Measurements from ENCODE around the gene SPPL3. TPM values are rescaled to one million over a fixed set of nuclear protein-coding genes. Genes with fewer than 3 reads are reported as not detected.

The SPPL3 gene
- total RNA-seq, 1 donor: 10.9 TPM

GRCh38 chr12:120748242-120748641 lies 155.9 kb downstream of the SPPL3 start:
- DNase-seq (ENCODE audit: insufficient read length, low spot score, missing footprints): no peak
- Histone ChIP-seq H3K79me2 (ENCODE audit: insufficient read depth, low read length) (no peaks in the 10 kb centered on the region), H3K4me1 (ENCODE audit: insufficient read depth, low read length) (no peaks in the 10 kb centered on the region), H4K20me1 (ENCODE audit: insufficient read depth, low read length) (no peaks in the 10 kb centered on the region), H3K4me3 (ENCODE audit: insufficient read depth, low read length) (no peak overlapping the region), H3K36me3 (ENCODE audit: insufficient read depth, low read length) (no peaks in the 10 kb centered on the region), H2AFZ (ENCODE audit: low read length) (no peak overlapping the region), H3K27ac (ENCODE audit: low read depth, low read length) (no peak overlapping the region), H3K9me3 (ENCODE audit: low read depth, low read length) (no peaks in the 10 kb centered on the region), H3K4me2 (ENCODE audit: insufficient read depth, low read length) (no peak overlapping the region), H3K27me3 (ENCODE audit: insufficient read depth, low read length) (no peaks in the 10 kb centered on the region)
- TF ChIP-seq CTCF (IDR thresholded peaks at IDR 0.05; ENCODE audit: extremely low read depth, low read depth, low read length): no peak

- Histone ChIP-seq H3K79me2 (ENCODE audit: insufficient read depth, low read length) (no peaks in the 10 kb centered on the region), H3K4me1 (ENCODE audit: insufficient read depth, low read length) (no peaks in the 10 kb centered on the region), H3K27me3 (ENCODE audit: insufficient read depth, low read length) (no peaks in the 10 kb centered on the region), H3K9me3 (ENCODE audit: low read depth, low read length) (no peaks in the 10 kb centered on the region), H3K36me3 (ENCODE audit: insufficient read depth, low read length) (no peaks in the 10 kb centered on the region), H3K4me3 (ENCODE audit: insufficient read depth, low read length) (no peak overlapping the region), H4K20me1 (ENCODE audit: insufficient read depth, low read length) (no peaks in the 10 kb centered on the region), H2AFZ (ENCODE audit: low read length) (no peak overlapping the region), H3K27ac (ENCODE audit: low read depth, low read length) (no peak overlapping the region), H3K4me2 (ENCODE audit: insufficient read depth, low read length) (no peak overlapping the region)
- no peak for DNase-seq (ENCODE audit: insufficient read length, low spot score, missing footprints)
- TF ChIP-seq CTCF (IDR thresholded peaks at IDR 0.05; ENCODE audit: extremely low read depth, low read depth, low read length): no peak
Measured at GRCh38 chr12:120744922-120745493, 159.2 kb downstream of the SPPL3 start.

GRCh38 chr12:120741476-120742421 lies 162.4 kb downstream of the SPPL3 start:
- no peaks in the 10 kb centered on the region for H3K36me3 ChIP-seq (ENCODE audit: insufficient read depth, low read length)
- H2AFZ ChIP-seq (ENCODE audit: low read length): no peak overlapping the region
- no peaks in the 10 kb centered on the region for H3K79me2 ChIP-seq (ENCODE audit: insufficient read depth, low read length)
- H3K4me1 ChIP-seq (ENCODE audit: insufficient read depth, low read length): no peaks in the 10 kb centered on the region
- H3K27me3 ChIP-seq (ENCODE audit: insufficient read depth, low read length): no peaks in the 10 kb centered on the region
- H3K27ac ChIP-seq (ENCODE audit: low read depth, low read length): no peak overlapping the region
- H3K4me3 ChIP-seq (ENCODE audit: insufficient read depth, low read length): no peak overlapping the region
- no peak for TF ChIP-seq CTCF (IDR thresholded peaks at IDR 0.05; ENCODE audit: extremely low read depth, low read depth, low read length)
- DNase-seq (ENCODE audit: insufficient read length, low spot score, missing footprints): peak; percentile 77
- no peaks in the 10 kb centered on the region for H4K20me1 ChIP-seq (ENCODE audit: insufficient read depth, low read length)
- no peaks in the 10 kb centered on the region for H3K9me3 ChIP-seq (ENCODE audit: low read depth, low read length)
- H3K4me2 ChIP-seq (ENCODE audit: insufficient read depth, low read length): no peak overlapping the region

GRCh38 chr12:120740871-120741270 lies 163.3 kb downstream of the SPPL3 start:
- H3K9me3 ChIP-seq (ENCODE audit: low read depth, low read length): no peaks in the 10 kb centered on the region
- no peak overlapping the region for H3K4me3 ChIP-seq (ENCODE audit: insufficient read depth, low read length)
- no peak for TF ChIP-seq CTCF (IDR thresholded peaks at IDR 0.05; ENCODE audit: extremely low read depth, low read depth, low read length)
- H2AFZ ChIP-seq (ENCODE audit: low read length): no peak overlapping the region
- DNase-seq (ENCODE audit: insufficient read length, low spot score, missing footprints): no peak
- no peaks in the 10 kb centered on the region for H3K36me3 ChIP-seq (ENCODE audit: insufficient read depth, low read length)
- H3K4me1 ChIP-seq (ENCODE audit: insufficient read depth, low read length): no peaks in the 10 kb centered on the region
- H3K4me2 ChIP-seq (ENCODE audit: insufficient read depth, low read length): no peak overlapping the region
- H4K20me1 ChIP-seq (ENCODE audit: insufficient read depth, low read length): no peaks in the 10 kb centered on the region
- H3K79me2 ChIP-seq (ENCODE audit: insufficient read depth, low read length): no peaks in the 10 kb centered on the region
- H3K27ac ChIP-seq (ENCODE audit: low read depth, low read length): no peak overlapping the region
- H3K27me3 ChIP-seq (ENCODE audit: insufficient read depth, low read length): no peaks in the 10 kb centered on the region

All from osteoblast (primary cell).